K562 (cell line): Measurements from ENCODE around the gene COQ2. TPM values are rescaled to one million over a fixed set of nuclear protein-coding genes. Genes with fewer than 3 reads are reported as not detected.

Experiments
- ATAC-seq: fragments of 200-7000 bp; cut with Tn5 transposase; 3 replicates; pipeline ENCODE4 v1.9.1; 2020; ENCODE audit warnings: moderate library complexity
- BruUV-seq: library from RNA; stranded (reverse); fragments of 400-500 nt; replicated peaks from 2 replicates; lab custom pipeline; 2021; lab: Mats Ljungman, UMichigan
- CTCF ChIA-PET: fragments of 300-600 bp; formaldehyde crosslinking; extraction: SDS; loops from one replicate; lab custom pipeline; 2021; ENCODE audit warnings: low intra/inter-chr PET ratio; lab: Yijun Ruan, JAX
- POLR2A ChIA-PET: fragments of 300-600, 350-650 bp; sonication (Branson Sonifier 250); formaldehyde crosslinking; extraction: SDS; loops from one replicate; lab custom pipeline; 2021; ENCODE audit warnings: antibody characterized with exemption, inconsistent platforms; lab: Yijun Ruan, JAX
- DNase-seq, 4 experiments: peaks; one replicate each; pipeline versions ENCODE4 v3.0.0 to v3.0.0-alpha.2; 2011 to 2018; ENCODE audit warnings: low spot score in 3 of 4, mixed read lengths in 3 of 4; ENCODE audit errors: extremely low read depth in 1 of 4
- FAIRE-seq: peaks from 2 replicates; lab custom pipeline; 2011; peaks lifted over from hg19 to GRCh38; lab: Jason Lieb, UNC
- H2AFZ ChIP-seq: 2 replicates; pipeline ENCODE4 v1.6.0; 2011; ENCODE audit warnings: low read depth, low read length, control low read depth, inconsistent platforms
- H3K27ac ChIP-seq: fragments of 200-600 bp; 3 replicates; pipeline ENCODE4 v1.8.0; 2011; ENCODE audit warnings: low read depth, mild to moderate bottlenecking, control low read depth, inconsistent platforms, low read length, moderate library complexity, mixed read lengths; ENCODE audit errors: extremely low read depth
- H3K27me3 ChIP-seq, 2 experiments: fragments of 300-600 bp in 1 of 2; 2 replicates in 1 of 2; 3 replicates in 1 of 2; pipeline versions ENCODE4 v1.6.0 to v1.8.0; 2011; ENCODE audit warnings: inconsistent platforms in 2 of 2, low read length in 2 of 2, mild to moderate bottlenecking in 1 of 2, mixed read lengths in 1 of 2, moderate library complexity in 1 of 2; ENCODE audit not compliant: control insufficient read depth in 2 of 2, insufficient read depth in 2 of 2
- H3K36me3 ChIP-seq: fragments of 300-600 bp; 3 replicates; pipeline ENCODE4 v1.8.0; 2011; ENCODE audit warnings: mild to moderate bottlenecking, low read length, inconsistent platforms; ENCODE audit not compliant: control insufficient read depth, insufficient read depth
- H3K4me1 ChIP-seq, 2 experiments: fragments of 200-600 bp in 1 of 2; replicated peaks in 1 of 2; 2 replicates in 1 of 2; 3 replicates in 1 of 2; pipeline versions ENCODE4 v1.5.1 to v1.8.0; 2011; ENCODE audit warnings: inconsistent platforms in 2 of 2, low read length in 2 of 2, mild to moderate bottlenecking in 1 of 2, mixed read lengths in 1 of 2, moderate library complexity in 1 of 2; ENCODE audit not compliant: control insufficient read depth in 2 of 2, insufficient read depth in 2 of 2
- H3K4me2 ChIP-seq: 2 replicates; pipeline ENCODE4 v1.6.1; 2011; ENCODE audit warnings: low read length, control low read depth, inconsistent platforms, mixed read lengths; ENCODE audit not compliant: insufficient read depth
- H3K4me3 ChIP-seq: fragments of 200-600 bp; sonication (generic), shearing (Covaris generic); 2 replicates; pipeline ENCODE4 v1.5.1; 2016; ENCODE audit warnings: control low read depth, inconsistent platforms
- H3K79me2 ChIP-seq: fragments of 200-600 bp; 3 replicates; pipeline ENCODE4 v1.8.0; 2011; ENCODE audit warnings: low read length, inconsistent platforms; ENCODE audit not compliant: control insufficient read depth, insufficient read depth
- H3K9ac ChIP-seq, 2 experiments: 2 replicates each; pipeline versions ENCODE4 v1.6.0 to v1.6.1; 2011; ENCODE audit warnings: low read depth in 2 of 2, low read length in 2 of 2, control low read depth in 1 of 2, inconsistent platforms in 1 of 2, mild to moderate bottlenecking in 1 of 2, mixed read lengths in 1 of 2; ENCODE audit not compliant: insufficient read depth in 1 of 2
- H3K9me1 ChIP-seq: one replicate; pipeline ENCODE4 v1.6.0; 2011; ENCODE audit warnings: inconsistent platforms, mild to moderate bottlenecking, low read length, moderate library complexity; ENCODE audit not compliant: control insufficient read depth, insufficient read depth
- H3K9me3 ChIP-seq: replicated peaks from 2 replicates; pipeline ENCODE4 v1.5.1; 2011; ENCODE audit warnings: low read depth, low read length, inconsistent platforms; ENCODE audit not compliant: control insufficient read depth, insufficient read depth
- H4K20me1 ChIP-seq: replicated peaks from 2 replicates; pipeline ENCODE4 v1.6.1; 2011; ENCODE audit warnings: low read length, inconsistent platforms, mixed read lengths; ENCODE audit not compliant: control insufficient read depth, insufficient read depth
- CTBP1 ChIP-seq: fragments of 450-650 bp; IDR thresholded peaks from 2 replicates; pipeline ENCODE4 v1.6.1; 2016; ENCODE audit warnings: borderline replicate concordance
- NUFIP1 ChIP-seq: fragments of 450-650 bp; IDR thresholded peaks from 2 replicates; pipeline ENCODE4 v1.6.1; 2018; ENCODE audit not compliant: partially characterized antibody
- PML ChIP-seq: IDR thresholded peaks from 2 replicates; pipeline ENCODE4 v1.6.1; 2012; ENCODE audit warnings: low read length, inconsistent platforms
- REST ChIP-seq, 2 experiments: fragments of 450-650 bp; formaldehyde crosslinking in 1 of 2; IDR thresholded peaks; 2 replicates each; pipeline versions ENCODE4 v1.4.0 to v1.6.1; 2014 to 2020; ENCODE audit warnings: mild to moderate bottlenecking in 2 of 2, borderline replicate concordance in 1 of 2, low read depth in 1 of 2
- ZNF124 ChIP-seq: sonication (generic); formaldehyde crosslinking; IDR thresholded peaks from 2 replicates; pipeline ENCODE4 v1.8.1; 2022; ENCODE audit warnings: missing genetic modification reagents
- WGBS: fragments of 100-300 bp; shearing (Covaris generic); methylation state at CpG from one replicate; pipeline ENCODE4 v1.1.6; 2016; ENCODE audit warnings: low coverage, mixed read lengths; ENCODE audit not compliant: insufficient coverage; ENCODE audit errors: missing lambda C conversion rate; 5-methylcytosine and 5-hydroxymethylcytosine counted together
- in situ Hi-C: fragments of 300-500 bp; cut with MboI; formaldehyde crosslinking; loops from 4 replicates; pipeline ENCODE4 v1.15.0; 2018; ENCODE audit warnings: inconsistent platforms, mixed read lengths
- intact Hi-C: fragments of 100-400 bp; cut with micrococcal nuclease; formaldehyde crosslinking; loops from 2 replicates; pipeline ENCODE4 v1.14.2; 2022
- polyA plus RNA-seq, 8 experiments: library from polyadenylated mRNA; depleted of rRNA in 4 of 8; stranded (reverse) in 5 of 8; unstranded in 3 of 8; fragments of >200 nt; fragmentation: Nextera tagmentation in 2 of 8; fragmentation: Illumina TruSeq in 1 of 8; extraction: Ambion mirVana in 2 of 8; extraction: Trizol in 1 of 8; gene quantifications; 2 replicates each; pipeline versions ENCODE4 v1.2.1 to v1.2.3, GENCODE V29; 2011 to 2014; ENCODE audit warnings: inconsistent platforms in 1 of 8, missing spikeins in 1 of 8
- total RNA-seq, 7 experiments: library from RNA; depleted of rRNA in 6 of 7; stranded (reverse); fragments of >200 nt in 6 of 7; fragmentation: Illumina TruSeq in 2 of 7; extraction: Trizol in 2 of 7; gene quantifications; 2 replicates each; pipeline versions ENCODE4 v1.2.1 to v1.2.3, GENCODE V29; 2011 to 2021; ENCODE audit warnings: low replicate concordance in 1 of 7

COQ2 gene
- total and polyA plus RNA-seq, 9 of the 15 experiments (the other 6 are each of a cell fraction or from before 2014, with no cell fraction given) = 1.9 to 13.5 (median 11.8) TPM

GRCh38 chr4:83317671-83318070, 33.1 kb upstream of the COQ2 start:
- H3K4me2 ChIP-seq = no peak overlapping the region
- intact Hi-C loops (no loop called here), in situ Hi-C loops (no loop called here)
- H2AFZ ChIP-seq = no peak overlapping the region
- H3K27me3 ChIP-seq = peaks cover 28 to 32% of the 10 kb centered on the region in 2 experiments; a peak in 4 of 5 replicates
- no peaks in the 10 kb centered on the region for H3K36me3 ChIP-seq
- no peaks in the 10 kb centered on the region for H3K9me1 ChIP-seq
- no peaks in the 10 kb centered on the region for H3K4me1 ChIP-seq
- BruUV-seq = no TSS peak
- H3K9me3 ChIP-seq = no peaks in the 10 kb centered on the region
- H3K4me3 ChIP-seq = no peak overlapping the region
- 17% methylated on average over 4 of the region's 4 CpGs for WGBS
- no peaks in the 10 kb centered on the region for H4K20me1 ChIP-seq
- DNase-seq (no peak), ATAC-seq (no peak), FAIRE-seq (no peak)
- no peak overlapping the region for H3K27ac ChIP-seq
- CTCF ChIA-PET = no interaction called here
- no peak overlapping the region for H3K9ac ChIP-seq
- TF ChIP-seq ZNF124 (CRISPR knock-in tag) = no peak
- TF ChIP-seq NUFIP1 = no peak
- POLR2A ChIA-PET = no interaction called here
- H3K79me2 ChIP-seq = no peaks in the 10 kb centered on the region

- FAIRE-seq (no peak), DNase-seq (no peak), ATAC-seq (no peak)
- Histone ChIP-seq H3K36me3 (no peaks in the 10 kb centered on the region), H2AFZ (no peak overlapping the region), H3K9me1 (no peaks in the 10 kb centered on the region), H3K4me2 (no peak overlapping the region), H4K20me1 (no peaks in the 10 kb centered on the region), H3K4me3 (no peak overlapping the region), H3K79me2 (no peaks in the 10 kb centered on the region), H3K4me1 (no peaks in the 10 kb centered on the region), H3K27me3 (peaks cover 22 to 28% of the 10 kb centered on the region in 2 experiments; a peak in 4 of 5 replicates), H3K27ac (no peak overlapping the region), H3K9me3 (no peaks in the 10 kb centered on the region), H3K9ac (no peak overlapping the region)
- BruUV-seq = no TSS peak
- in situ Hi-C loops = no loop called here
- CTCF ChIA-PET = no interaction called here
- intact Hi-C loops = no loop called here
- WGBS = 2% methylated on average over 13 of the region's 13 CpGs
- POLR2A ChIA-PET = no interaction called here
- peak; percentile 23; the same call in 1 of the 2 replicates for TF ChIP-seq CTBP1
- TF ChIP-seq REST (IDR thresholded peaks at IDR 0.05; ENCODE audit: borderline replicate concordance) = 0 out of 2 replicates have a peak, but pooled peaks have one; percentile 7
- no peak for TF ChIP-seq REST (CRISPR knock-in tag; IDR thresholded peaks at IDR 0.05; ENCODE audit: low read depth)
- TF ChIP-seq PML = no peak
Observed at GRCh38 chr4:83316459-83317165, 32.0 kb upstream of the COQ2 start.
